HEK293 (cell line): ENCODE results near the gene NDUFA1.

Experiments
- BCL11B ChIP-seq: fragments of 450-650 bp; formaldehyde crosslinking; IDR thresholded peaks from 2 replicates; pipeline ENCODE4 v1.5.1; 2016; ENCODE audit warnings: low read depth, missing biosample characterization, missing genetic modification characterization
- ZBTB17 ChIP-seq: fragments of 450-650 bp; formaldehyde crosslinking; IDR thresholded peaks from 2 replicates; pipeline ENCODE4 v1.5.1; 2016; ENCODE audit warnings: missing biosample characterization, missing genetic modification characterization
- ZNF121 ChIP-seq: fragments of 450-650 bp; formaldehyde crosslinking; IDR thresholded peaks from 2 replicates; pipeline ENCODE4 v1.5.1; 2016; ENCODE audit warnings: missing biosample characterization, missing genetic modification characterization
- ZNF138 ChIP-seq: fragments of 450-650 bp; formaldehyde crosslinking; IDR thresholded peaks from 2 replicates; pipeline ENCODE4 v1.5.1; 2016; ENCODE audit warnings: missing biosample characterization, missing genetic modification characterization, borderline replicate concordance
- ZSCAN16 ChIP-seq: fragments of 450-650 bp; formaldehyde crosslinking; IDR thresholded peaks from 2 replicates; pipeline ENCODE4 v1.5.1; 2016; ENCODE audit warnings: missing biosample characterization, missing genetic modification characterization
- TF ChIP-seq, protein P1 (sequence below): fragments of 450-650 bp; formaldehyde crosslinking; IDR thresholded peaks from 2 replicates; pipeline ENCODE4 v1.5.1; 2016; ENCODE audit warnings: missing biosample characterization, missing genetic modification characterization
- TF ChIP-seq, protein P2 (sequence below): fragments of 450-650 bp; formaldehyde crosslinking; IDR thresholded peaks from 2 replicates; pipeline ENCODE4 v1.5.1; 2016; ENCODE audit warnings: missing biosample characterization, missing genetic modification characterization
- TF ChIP-seq, protein P3 (sequence below): sonication (generic); formaldehyde crosslinking; IDR thresholded peaks from 2 replicates; pipeline ENCODE4 v1.8.1; 2022; ENCODE audit warnings: mild to moderate bottlenecking, moderate library complexity, missing genetic modification reagents
- TF ChIP-seq, protein P4 (sequence below): fragments of 450-650 bp; formaldehyde crosslinking; IDR thresholded peaks from 2 replicates; pipeline ENCODE4 v1.5.1; 2016; ENCODE audit warnings: missing biosample characterization, missing genetic modification characterization

DNA sequence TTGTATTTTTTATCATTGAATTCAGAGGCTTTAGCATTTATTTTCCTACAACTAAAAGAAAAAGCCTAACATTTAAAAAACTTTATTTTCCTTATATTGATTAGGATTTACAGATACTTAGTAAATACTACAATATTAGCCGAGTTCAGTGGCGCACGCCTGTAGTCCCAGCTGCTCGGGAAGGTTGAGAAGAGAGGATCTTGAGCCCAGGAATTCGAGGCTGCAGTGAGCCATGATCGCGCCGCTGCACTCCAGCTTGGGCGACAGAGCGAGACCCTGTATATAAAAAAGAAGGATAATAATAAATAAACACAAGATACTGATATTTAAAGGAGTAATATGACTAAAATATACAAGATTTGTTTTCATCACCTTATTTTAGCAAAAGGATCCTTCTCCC, 18.2 kb upstream of the NDUFA1 start:
- TF ChIP-seq, protein P1, sequence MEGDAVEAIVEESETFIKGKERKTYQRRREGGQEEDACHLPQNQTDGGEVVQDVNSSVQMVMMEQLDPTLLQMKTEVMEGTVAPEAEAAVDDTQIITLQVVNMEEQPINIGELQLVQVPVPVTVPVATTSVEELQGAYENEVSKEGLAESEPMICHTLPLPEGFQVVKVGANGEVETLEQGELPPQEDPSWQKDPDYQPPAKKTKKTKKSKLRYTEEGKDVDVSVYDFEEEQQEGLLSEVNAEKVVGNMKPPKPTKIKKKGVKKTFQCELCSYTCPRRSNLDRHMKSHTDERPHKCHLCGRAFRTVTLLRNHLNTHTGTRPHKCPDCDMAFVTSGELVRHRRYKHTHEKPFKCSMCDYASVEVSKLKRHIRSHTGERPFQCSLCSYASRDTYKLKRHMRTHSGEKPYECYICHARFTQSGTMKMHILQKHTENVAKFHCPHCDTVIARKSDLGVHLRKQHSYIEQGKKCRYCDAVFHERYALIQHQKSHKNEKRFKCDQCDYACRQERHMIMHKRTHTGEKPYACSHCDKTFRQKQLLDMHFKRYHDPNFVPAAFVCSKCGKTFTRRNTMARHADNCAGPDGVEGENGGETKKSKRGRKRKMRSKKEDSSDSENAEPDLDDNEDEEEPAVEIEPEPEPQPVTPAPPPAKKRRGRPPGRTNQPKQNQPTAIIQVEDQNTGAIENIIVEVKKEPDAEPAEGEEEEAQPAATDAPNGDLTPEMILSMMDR: no peak
- TF ChIP-seq BCL11B (no peak), ZBTB17 (0 out of 2 replicates have a peak, but pooled peaks have one; percentile 1), ZNF121 (no peak), ZNF138 (tag by site-specific recombination) (no peak), ZSCAN16 (tag by site-specific recombination) (no peak)
- TF ChIP-seq, protein P2, sequence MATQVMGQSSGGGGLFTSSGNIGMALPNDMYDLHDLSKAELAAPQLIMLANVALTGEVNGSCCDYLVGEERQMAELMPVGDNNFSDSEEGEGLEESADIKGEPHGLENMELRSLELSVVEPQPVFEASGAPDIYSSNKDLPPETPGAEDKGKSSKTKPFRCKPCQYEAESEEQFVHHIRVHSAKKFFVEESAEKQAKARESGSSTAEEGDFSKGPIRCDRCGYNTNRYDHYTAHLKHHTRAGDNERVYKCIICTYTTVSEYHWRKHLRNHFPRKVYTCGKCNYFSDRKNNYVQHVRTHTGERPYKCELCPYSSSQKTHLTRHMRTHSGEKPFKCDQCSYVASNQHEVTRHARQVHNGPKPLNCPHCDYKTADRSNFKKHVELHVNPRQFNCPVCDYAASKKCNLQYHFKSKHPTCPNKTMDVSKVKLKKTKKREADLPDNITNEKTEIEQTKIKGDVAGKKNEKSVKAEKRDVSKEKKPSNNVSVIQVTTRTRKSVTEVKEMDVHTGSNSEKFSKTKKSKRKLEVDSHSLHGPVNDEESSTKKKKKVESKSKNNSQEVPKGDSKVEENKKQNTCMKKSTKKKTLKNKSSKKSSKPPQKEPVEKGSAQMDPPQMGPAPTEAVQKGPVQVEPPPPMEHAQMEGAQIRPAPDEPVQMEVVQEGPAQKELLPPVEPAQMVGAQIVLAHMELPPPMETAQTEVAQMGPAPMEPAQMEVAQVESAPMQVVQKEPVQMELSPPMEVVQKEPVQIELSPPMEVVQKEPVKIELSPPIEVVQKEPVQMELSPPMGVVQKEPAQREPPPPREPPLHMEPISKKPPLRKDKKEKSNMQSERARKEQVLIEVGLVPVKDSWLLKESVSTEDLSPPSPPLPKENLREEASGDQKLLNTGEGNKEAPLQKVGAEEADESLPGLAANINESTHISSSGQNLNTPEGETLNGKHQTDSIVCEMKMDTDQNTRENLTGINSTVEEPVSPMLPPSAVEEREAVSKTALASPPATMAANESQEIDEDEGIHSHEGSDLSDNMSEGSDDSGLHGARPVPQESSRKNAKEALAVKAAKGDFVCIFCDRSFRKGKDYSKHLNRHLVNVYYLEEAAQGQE (tag by site-specific recombination): no peak
- TF ChIP-seq, protein P3, sequence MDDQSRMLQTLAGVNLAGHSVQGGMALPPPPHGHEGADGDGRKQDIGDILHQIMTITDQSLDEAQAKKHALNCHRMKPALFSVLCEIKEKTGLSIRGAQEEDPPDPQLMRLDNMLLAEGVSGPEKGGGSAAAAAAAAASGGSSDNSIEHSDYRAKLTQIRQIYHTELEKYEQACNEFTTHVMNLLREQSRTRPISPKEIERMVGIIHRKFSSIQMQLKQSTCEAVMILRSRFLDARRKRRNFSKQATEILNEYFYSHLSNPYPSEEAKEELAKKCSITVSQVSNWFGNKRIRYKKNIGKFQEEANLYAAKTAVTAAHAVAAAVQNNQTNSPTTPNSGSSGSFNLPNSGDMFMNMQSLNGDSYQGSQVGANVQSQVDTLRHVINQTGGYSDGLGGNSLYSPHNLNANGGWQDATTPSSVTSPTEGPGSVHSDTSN (CRISPR knock-in tag): no peak
- TF ChIP-seq, protein P4, sequence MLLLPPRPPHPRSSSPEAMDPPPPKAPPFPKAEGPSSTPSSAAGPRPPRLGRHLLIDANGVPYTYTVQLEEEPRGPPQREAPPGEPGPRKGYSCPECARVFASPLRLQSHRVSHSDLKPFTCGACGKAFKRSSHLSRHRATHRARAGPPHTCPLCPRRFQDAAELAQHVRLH: no peak
